H9 (cell line): ENCODE results near the gene TNNT1. TPM values are rescaled to one million over a fixed set of nuclear protein-coding genes. Genes with fewer than 3 reads are reported as not detected.

Source experiments
- DNase-seq: peaks from one replicate; pipeline ENCODE4 v3.0.0-alpha.2; 2017
- H2AFZ ChIP-seq: one replicate; pipeline ENCODE4 v1.6.1; 2013; ENCODE audit warnings: mild to moderate bottlenecking, low read length, control low read depth, moderate library complexity
- H2AK5ac ChIP-seq: 2 replicates; pipeline ENCODE4 v1.6.1; 2013; ENCODE audit warnings: low read length, control low read depth, mixed read lengths; ENCODE audit not compliant: insufficient read length
- H2BK120ac ChIP-seq: one replicate; pipeline ENCODE4 v1.6.1; 2013; ENCODE audit warnings: low read depth, mild to moderate bottlenecking, low read length, control low read depth, inconsistent platforms; ENCODE audit not compliant: poor library complexity, severe bottlenecking
- H2BK12ac ChIP-seq: 2 replicates; pipeline ENCODE4 v1.6.1; 2013; ENCODE audit warnings: low read length, control low read depth, mixed read lengths, low read depth; ENCODE audit not compliant: insufficient read length
- H2BK15ac ChIP-seq: 2 replicates; pipeline ENCODE4 v1.6.1; 2013; ENCODE audit warnings: low read depth, low read length, control low read depth
- H2BK20ac ChIP-seq: one replicate; pipeline ENCODE4 v1.6.1; 2013; ENCODE audit warnings: low read depth, mild to moderate bottlenecking, low read length, control low read depth, inconsistent platforms; ENCODE audit not compliant: poor library complexity, severe bottlenecking
- H2BK5ac ChIP-seq: 2 replicates; pipeline ENCODE4 v1.6.1; 2013; ENCODE audit warnings: low read length, control low read depth, mixed read lengths; ENCODE audit not compliant: insufficient read length
- H3K14ac ChIP-seq: 2 replicates; pipeline ENCODE4 v1.6.1; 2013; ENCODE audit warnings: low read length, control low read depth; ENCODE audit not compliant: insufficient read depth
- H3K18ac ChIP-seq: 2 replicates; pipeline ENCODE4 v1.6.1; 2013; ENCODE audit warnings: low read depth, mild to moderate bottlenecking, mixed read lengths, low read length, control low read depth; ENCODE audit not compliant: insufficient read length
- H3K23ac ChIP-seq: 2 replicates; pipeline ENCODE4 v1.6.1; 2013; ENCODE audit warnings: low read length, control low read depth, mixed read lengths, low read depth; ENCODE audit not compliant: insufficient read length
- H3K23me2 ChIP-seq: 2 replicates; pipeline ENCODE4 v1.6.1; 2013; ENCODE audit warnings: low read depth, mild to moderate bottlenecking, mixed read lengths, low read length, control low read depth; ENCODE audit not compliant: insufficient read length, poor library complexity, severe bottlenecking
- H3K27ac ChIP-seq: 2 replicates; pipeline ENCODE4 v1.5.1; 2013; ENCODE audit warnings: low read length, control low read depth, mixed read lengths, low read depth; ENCODE audit not compliant: insufficient read length
- H3K27me3 ChIP-seq: 2 replicates; pipeline ENCODE4 v1.6.1; 2013; ENCODE audit warnings: low read length, control low read depth, inconsistent platforms; ENCODE audit not compliant: insufficient read depth
- H3K4ac ChIP-seq: 2 replicates; pipeline ENCODE4 v1.6.1; 2013; ENCODE audit warnings: low read depth, mild to moderate bottlenecking, control low read depth, inconsistent platforms, low read length, moderate library complexity
- H3K4me1 ChIP-seq: 2 replicates; pipeline ENCODE4 v1.6.1; 2013; ENCODE audit warnings: low read length, control low read depth, inconsistent platforms; ENCODE audit not compliant: insufficient read depth
- H3K4me2 ChIP-seq: 2 replicates; pipeline ENCODE4 v1.6.1; 2013; ENCODE audit warnings: low read length, control low read depth, mixed read lengths; ENCODE audit not compliant: insufficient read length, insufficient read depth
- H3K56ac ChIP-seq: 2 replicates; pipeline ENCODE4 v1.6.1; 2013; ENCODE audit warnings: low read depth, mild to moderate bottlenecking, mixed read lengths, low read length, control low read depth; ENCODE audit not compliant: insufficient read length
- H3K79me1 ChIP-seq: 2 replicates; pipeline ENCODE4 v1.6.1; 2013; ENCODE audit warnings: low read depth, mild to moderate bottlenecking, moderate library complexity, low read length, control low read depth, inconsistent platforms; ENCODE audit not compliant: insufficient read depth, poor library complexity, severe bottlenecking
- H3K79me2 ChIP-seq: 2 replicates; pipeline ENCODE4 v1.6.1; 2013; ENCODE audit warnings: low read length, control low read depth, inconsistent platforms; ENCODE audit not compliant: insufficient read depth
- H3K9ac ChIP-seq: 2 replicates; pipeline ENCODE4 v1.6.1; 2013; ENCODE audit warnings: low read length, control low read depth, mixed read lengths; ENCODE audit not compliant: insufficient read length; ENCODE audit errors: extremely low read depth
- H3K9me3 ChIP-seq: one replicate; pipeline ENCODE4 v1.6.1; 2013; ENCODE audit warnings: low read depth, low read length, inconsistent platforms; ENCODE audit not compliant: control insufficient read depth
- H3T11ph ChIP-seq: one replicate; pipeline ENCODE4 v1.6.1; 2013; ENCODE audit warnings: mild to moderate bottlenecking, low read length, control low read depth, inconsistent platforms
- H4K20me1 ChIP-seq: one replicate; pipeline ENCODE4 v1.6.1; 2013; ENCODE audit not compliant: control insufficient read depth, insufficient read length, insufficient read depth
- H4K5ac ChIP-seq: 2 replicates; pipeline ENCODE4 v1.6.1; 2013; ENCODE audit warnings: low read depth, mild to moderate bottlenecking, mixed read lengths, low read length, control low read depth; ENCODE audit not compliant: insufficient read length
- H4K8ac ChIP-seq: replicated peaks from 2 replicates; pipeline ENCODE4 v1.6.1; 2013; ENCODE audit warnings: low read length, control low read depth, mixed read lengths, low read depth; ENCODE audit not compliant: insufficient read length
- H4K91ac ChIP-seq: 2 replicates; pipeline ENCODE4 v1.6.1; 2013; ENCODE audit warnings: low read depth, mild to moderate bottlenecking, moderate library complexity, mixed read lengths, low read length, control low read depth; ENCODE audit not compliant: insufficient read length
- H3K27ac Mint-ChIP-seq, 3 experiments: 2 replicates in 2 of 3; 3 replicates in 1 of 3; pipeline ENCODE4 v1.8.0; 2020 to 2021; ENCODE audit warnings: mixed read lengths in 3 of 3, mild to moderate bottlenecking in 1 of 3, moderate library complexity in 1 of 3
- H3K27me3 Mint-ChIP-seq: 2 replicates; pipeline ENCODE4 v1.8.0; 2021; ENCODE audit warnings: low read depth, mild to moderate bottlenecking, moderate library complexity, mixed read lengths
- H3K36me3 Mint-ChIP-seq, 3 experiments: 2 replicates in 2 of 3; 3 replicates in 1 of 3; pipeline ENCODE4 v1.8.0; 2020 to 2021; ENCODE audit warnings: low read depth in 3 of 3, mixed read lengths in 3 of 3; ENCODE audit not compliant: insufficient read depth in 1 of 3
- H3K4me1 Mint-ChIP-seq, 2 experiments: 2 replicates each; pipeline ENCODE4 v1.8.0; 2020; ENCODE audit warnings: mixed read lengths in 2 of 2
- H3K4me3 Mint-ChIP-seq, 2 experiments: 2 replicates in 1 of 2; 3 replicates in 1 of 2; pipeline ENCODE4 v1.8.0; 2020 to 2021; ENCODE audit warnings: mild to moderate bottlenecking in 2 of 2, mixed read lengths in 2 of 2, moderate library complexity in 1 of 2
- H3K9me3 Mint-ChIP-seq, 2 experiments: 2 replicates in 1 of 2; 3 replicates in 1 of 2; pipeline ENCODE4 v1.8.0; 2020; ENCODE audit warnings: mild to moderate bottlenecking in 2 of 2, mixed read lengths in 2 of 2, moderate library complexity in 1 of 2
- WGBS: extraction: QIAGEN DNeasy Blood & Tissue Kit; methylation state at CpG from one replicate; pipeline ENCODE4 v1.1.7; 2013; ENCODE audit warnings: missing lambda C conversion rate, low lambda C conversion rate, mixed read lengths; ENCODE audit not compliant: insufficient read length; ENCODE audit errors: extremely low coverage; 5-methylcytosine and 5-hydroxymethylcytosine counted together
- microRNA-seq: library from miRNA; unstranded; fragments of <30 nt; microRNA quantifications from one replicate; pipeline ENCODE4, GENCODE V29; 2020; ENCODE audit warnings: borderline microRNAs expressed
- total RNA-seq: library from RNA; stranded (reverse); gene quantifications from 2 replicates; pipeline ENCODE4 v1.2.1, GENCODE V29; 2021
- TF ChIP-seq, protein P1 (sequence below): fragments of 200-600 bp; sonication (generic); conservative IDR thresholded peaks from 3 replicates; pipeline ENCODE4 v1.8.0; 2021; ENCODE audit warnings: antibody characterized with exemption, mild to moderate bottlenecking

The TNNT1 gene
- total RNA-seq, 1 experiment from 2014 or later: 127 TPM

- Histone ChIP-seq H3T11ph (no peak overlapping the region), H4K91ac (no peak overlapping the region), H2BK5ac (no peak overlapping the region), H2AK5ac (no peak overlapping the region), H2BK120ac (no peak overlapping the region), H3K79me1 (no peaks in the 10 kb centered on the region), H3K23ac (no peak overlapping the region), H3K14ac (no peak overlapping the region), H3K4me1 (peaks cover 10% of the 10 kb centered on the region; the same call in 1 of the 2 replicates), H4K8ac (no peak overlapping the region), H4K5ac (no peak overlapping the region), H3K9me3 (no peaks in the 10 kb centered on the region), H3K4ac (no peak overlapping the region), H4K20me1 (no peaks in the 10 kb centered on the region), H2BK12ac (no peak overlapping the region), H2BK15ac (no peak overlapping the region), H3K56ac (no peak overlapping the region), H2AFZ (no peak overlapping the region), H3K23me2 (peaks cover 37% of the 10 kb centered on the region), H3K18ac (no peak overlapping the region), H3K27me3 (no peaks in the 10 kb centered on the region), H3K4me2 (no peak overlapping the region), H2BK20ac (no peak overlapping the region), H3K79me2 (no peaks in the 10 kb centered on the region), H3K9ac (no peak overlapping the region), H3K27ac (no peak overlapping the region)
- Mint-ChIP-seq H3K36me3 (peaks cover 7 to 13% (median 11%) of the 10 kb centered on the region in 3 experiments; a peak in 6 of 7 replicates), H3K4me1 (peaks cover 26 to 52% of the 10 kb centered on the region in 2 experiments), H3K9me3 (peaks cover 0 to 3% of the 10 kb centered on the region in 2 experiments; a peak in 1 of 5 replicates), H3K27ac (peak overlapping the region in 1 of 3 experiments; percentile 81; a peak in 2 of 7 replicates), H3K4me3 (peak overlapping the region in 1 of 2 experiments; percentile 87; a peak in 3 of 5 replicates), H3K27me3 (peaks cover 56% of the 10 kb centered on the region)
- WGBS: no CpG with 5 or more reads among the region's 42 CpGs
- TF ChIP-seq, protein P1, sequence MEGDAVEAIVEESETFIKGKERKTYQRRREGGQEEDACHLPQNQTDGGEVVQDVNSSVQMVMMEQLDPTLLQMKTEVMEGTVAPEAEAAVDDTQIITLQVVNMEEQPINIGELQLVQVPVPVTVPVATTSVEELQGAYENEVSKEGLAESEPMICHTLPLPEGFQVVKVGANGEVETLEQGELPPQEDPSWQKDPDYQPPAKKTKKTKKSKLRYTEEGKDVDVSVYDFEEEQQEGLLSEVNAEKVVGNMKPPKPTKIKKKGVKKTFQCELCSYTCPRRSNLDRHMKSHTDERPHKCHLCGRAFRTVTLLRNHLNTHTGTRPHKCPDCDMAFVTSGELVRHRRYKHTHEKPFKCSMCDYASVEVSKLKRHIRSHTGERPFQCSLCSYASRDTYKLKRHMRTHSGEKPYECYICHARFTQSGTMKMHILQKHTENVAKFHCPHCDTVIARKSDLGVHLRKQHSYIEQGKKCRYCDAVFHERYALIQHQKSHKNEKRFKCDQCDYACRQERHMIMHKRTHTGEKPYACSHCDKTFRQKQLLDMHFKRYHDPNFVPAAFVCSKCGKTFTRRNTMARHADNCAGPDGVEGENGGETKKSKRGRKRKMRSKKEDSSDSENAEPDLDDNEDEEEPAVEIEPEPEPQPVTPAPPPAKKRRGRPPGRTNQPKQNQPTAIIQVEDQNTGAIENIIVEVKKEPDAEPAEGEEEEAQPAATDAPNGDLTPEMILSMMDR: no peak
- peak; percentile 77 for DNase-seq
These were observed 65.8 kb downstream of the TNNT1 start for GRCh38 chr19:55083004-55083850.

Small RNA genes within 50 kb of the gene (microRNA-seq; reads per million reads assigned to microRNA genes)
- gene MIR7975: not detected

Other genes starting within 250 kb of the TNNT1 start
- gene NCR1, start 243.1 kb downstream of the TNNT1 start, total RNA-seq: 1.4 and 2.0 TPM in 2 replicates
- 1.1 TPM in 2 replicates for gene NLRP7, start 201.7 kb downstream of the TNNT1 start, total RNA-seq
- 131 and 132 TPM in 2 replicates for gene NLRP2, start 182.8 kb downstream of the TNNT1 start, total RNA-seq
- 0.15 and 0.53 TPM in 2 replicates for gene GP6, start 110.9 kb downstream of the TNNT1 start, total RNA-seq
- gene RDH13, start 86.1 kb downstream of the TNNT1 start, total RNA-seq: 21.1 and 21.5 TPM in 2 replicates
- gene EPS8L1, start 73.3 kb downstream of the TNNT1 start, total RNA-seq: 21.2 and 24.0 TPM in 2 replicates
- gene PPP1R12C, start 31.6 kb downstream of the TNNT1 start, total RNA-seq: 79.9 and 87.7 TPM in 2 replicates
- 36.9 and 41.0 TPM in 2 replicates for gene TNNI3, start 8.5 kb upstream of the TNNT1 start, total RNA-seq
- 3.0 and 4.6 TPM in 2 replicates for gene DNAAF3, start 17.4 kb upstream of the TNNT1 start, total RNA-seq
- 3.0 and 4.5 TPM in 2 replicates for gene SYT5, start 31.1 kb upstream of the TNNT1 start, total RNA-seq
- gene PTPRH, start 60.3 kb upstream of the TNNT1 start, total RNA-seq: 0.24 and 0.33 TPM in 2 replicates
- 3.6 and 4.5 TPM in 2 replicates for gene TMEM86B, start 79.6 kb upstream of the TNNT1 start, total RNA-seq
- gene PPP6R1, start 109.8 kb upstream of the TNNT1 start, total RNA-seq: 76.2 and 79.7 TPM in 2 replicates
- 47.4 and 50.7 TPM in 2 replicates for gene HSPBP1, start 130.9 kb upstream of the TNNT1 start, total RNA-seq
- gene BRSK1, start 134.8 kb upstream of the TNNT1 start, total RNA-seq: 43.5 and 47.0 TPM in 2 replicates
- gene TMEM150B, start 176.1 kb upstream of the TNNT1 start, total RNA-seq: 0.63 TPM in 1 of 2 replicates, not detected in the other
- 53.7 and 54.5 TPM in 2 replicates for gene KMT5C, start 190.7 kb upstream of the TNNT1 start, total RNA-seq
- 4.0 and 5.0 TPM in 2 replicates for gene COX6B2, start 205.5 kb upstream of the TNNT1 start, total RNA-seq
- 0.13 and 0.15 TPM in 2 replicates for gene GARIN5B, start 214.1 kb upstream of the TNNT1 start, total RNA-seq
- gene IL11, start 221.3 kb upstream of the TNNT1 start, total RNA-seq: 3.8 and 3.9 TPM in 2 replicates
- 1.5 and 1.6 TPM in 2 replicates for gene TMEM190, start 227.6 kb upstream of the TNNT1 start, total RNA-seq
- 3.8 and 4.8 TPM in 2 replicates for gene TMEM238, start 235.1 kb upstream of the TNNT1 start, total RNA-seq
- 2,076 and 2,130 TPM in 2 replicates for gene RPL28, start 236.7 kb upstream of the TNNT1 start, total RNA-seq